ENCODE data around the gene SNX33.

DNA sequence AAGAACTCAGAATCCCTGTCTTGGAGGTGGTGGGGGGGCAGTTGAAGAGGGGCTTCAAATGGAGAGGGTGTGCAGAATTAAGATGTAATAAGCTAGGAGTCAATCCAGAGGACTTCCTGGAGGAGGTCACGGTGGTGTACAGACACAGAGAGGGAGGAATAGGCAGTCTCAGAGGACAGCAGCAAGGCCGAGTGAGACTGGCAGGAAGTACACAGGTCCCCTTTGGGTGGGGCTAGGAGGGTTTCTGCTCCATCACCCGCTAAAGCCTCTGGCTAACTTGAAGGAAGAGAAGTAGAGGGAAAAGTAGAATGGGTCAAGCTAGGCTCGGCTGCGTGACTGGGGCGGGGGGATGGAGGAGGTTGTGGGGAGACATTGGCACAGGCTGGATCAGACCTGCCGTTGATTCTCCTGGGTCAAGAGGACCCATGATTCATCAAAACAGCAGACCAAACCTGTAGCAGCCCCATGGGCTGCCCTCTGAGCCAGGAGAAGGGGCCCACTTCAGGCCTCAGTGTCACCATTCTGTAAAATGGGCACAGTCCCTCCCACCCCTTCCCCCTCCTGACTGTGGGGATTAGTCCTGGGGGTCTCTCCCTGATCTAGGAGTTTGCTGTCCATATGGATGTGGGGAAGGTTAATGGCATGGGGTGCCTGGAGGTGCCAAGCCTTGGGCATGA lies 48.1 kb downstream of the SNX33 start:
- TF ChIP-seq RAD21 (conservative IDR thresholded peaks at IDR 0.05 in 1 of 2, IDR thresholded peaks at IDR 0.05 in 1 of 2): no peak
- peak; percentile 85 for TF ChIP-seq ZFP36 (IDR thresholded peaks at IDR 0.05; ENCODE audit: borderline replicate concordance, partially characterized antibody)
- no peak for TF ChIP-seq JUN (IDR thresholded peaks at IDR 0.05)
- TF ChIP-seq, protein P1, sequence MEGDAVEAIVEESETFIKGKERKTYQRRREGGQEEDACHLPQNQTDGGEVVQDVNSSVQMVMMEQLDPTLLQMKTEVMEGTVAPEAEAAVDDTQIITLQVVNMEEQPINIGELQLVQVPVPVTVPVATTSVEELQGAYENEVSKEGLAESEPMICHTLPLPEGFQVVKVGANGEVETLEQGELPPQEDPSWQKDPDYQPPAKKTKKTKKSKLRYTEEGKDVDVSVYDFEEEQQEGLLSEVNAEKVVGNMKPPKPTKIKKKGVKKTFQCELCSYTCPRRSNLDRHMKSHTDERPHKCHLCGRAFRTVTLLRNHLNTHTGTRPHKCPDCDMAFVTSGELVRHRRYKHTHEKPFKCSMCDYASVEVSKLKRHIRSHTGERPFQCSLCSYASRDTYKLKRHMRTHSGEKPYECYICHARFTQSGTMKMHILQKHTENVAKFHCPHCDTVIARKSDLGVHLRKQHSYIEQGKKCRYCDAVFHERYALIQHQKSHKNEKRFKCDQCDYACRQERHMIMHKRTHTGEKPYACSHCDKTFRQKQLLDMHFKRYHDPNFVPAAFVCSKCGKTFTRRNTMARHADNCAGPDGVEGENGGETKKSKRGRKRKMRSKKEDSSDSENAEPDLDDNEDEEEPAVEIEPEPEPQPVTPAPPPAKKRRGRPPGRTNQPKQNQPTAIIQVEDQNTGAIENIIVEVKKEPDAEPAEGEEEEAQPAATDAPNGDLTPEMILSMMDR (IDR thresholded peaks at IDR 0.05): no peak

All from A549 (cell line).